Endometrium (tissue), 2 donors: ENCODE results near the gene NRIP3.

Experiments used
- FAIRE-seq: peaks from 2 replicates; lab custom pipeline; 2012; peaks lifted over from hg19 to GRCh38; lab: Jason Lieb, UNC
- donor health status: control.
- donor health status: control.

Gene NRIP3

GRCh38 chr11:9003573-9004182 is at the start of gene NRIP3:
Gene NRIP3, minus strand, starts transcription at chr11:9004001. Its CDS starts 66 bp downstream, at chr11:9003935.
- FAIRE-seq, result no peak

- no peak for FAIRE-seq
These were observed 48.5 kb upstream of the NRIP3 start for GRCh38 chr11:9052316-9052715.

DNA sequence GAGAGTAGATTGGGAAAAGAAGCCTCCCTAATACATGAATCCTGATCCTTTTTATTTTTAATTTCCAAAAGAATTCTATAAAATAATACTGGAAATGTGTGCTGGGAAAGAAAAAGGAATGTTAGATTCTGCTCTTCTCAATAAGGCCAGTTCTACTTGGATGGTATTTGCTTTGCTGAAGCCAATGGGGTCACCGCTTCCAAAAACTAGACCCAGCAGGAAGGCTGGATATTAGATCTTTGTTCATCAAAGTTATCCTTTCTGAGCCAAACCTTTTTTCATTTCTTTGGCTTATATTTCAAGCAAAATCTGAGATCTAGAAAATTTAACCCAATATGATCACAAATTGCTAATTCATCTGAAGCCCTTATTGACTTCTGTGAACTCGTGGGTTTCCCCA is 46.2 kb upstream of the NRIP3 start:
- FAIRE-seq, result no peak

DNA sequence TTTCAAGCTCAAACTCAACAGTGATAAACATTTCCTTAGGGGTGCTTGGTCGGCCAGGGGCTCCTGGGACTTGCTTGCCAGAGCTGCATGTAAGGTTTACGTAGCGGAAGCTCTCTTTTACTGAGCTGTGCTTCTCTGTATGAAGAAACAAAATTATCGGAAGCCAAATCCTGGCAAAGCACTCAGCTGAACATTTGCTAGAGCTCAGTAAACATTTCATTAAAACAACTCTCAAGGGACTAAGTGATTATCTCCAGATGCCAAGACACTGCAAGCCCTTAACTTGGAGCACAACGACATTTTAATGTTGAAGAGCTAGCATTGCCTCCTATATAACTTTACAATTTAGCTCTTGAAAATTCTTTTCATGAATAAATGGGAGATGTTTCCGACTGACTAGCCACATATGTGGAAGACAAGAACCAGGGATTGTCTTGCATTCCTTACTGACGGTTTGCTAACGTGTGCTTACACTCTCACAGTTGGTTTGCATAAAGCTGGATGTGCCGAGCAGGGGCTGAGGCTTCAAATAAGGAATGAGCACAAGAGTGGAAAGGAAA is 44.2 kb upstream of the NRIP3 start:
- FAIRE-seq, result peak; percentile 91

DNA sequence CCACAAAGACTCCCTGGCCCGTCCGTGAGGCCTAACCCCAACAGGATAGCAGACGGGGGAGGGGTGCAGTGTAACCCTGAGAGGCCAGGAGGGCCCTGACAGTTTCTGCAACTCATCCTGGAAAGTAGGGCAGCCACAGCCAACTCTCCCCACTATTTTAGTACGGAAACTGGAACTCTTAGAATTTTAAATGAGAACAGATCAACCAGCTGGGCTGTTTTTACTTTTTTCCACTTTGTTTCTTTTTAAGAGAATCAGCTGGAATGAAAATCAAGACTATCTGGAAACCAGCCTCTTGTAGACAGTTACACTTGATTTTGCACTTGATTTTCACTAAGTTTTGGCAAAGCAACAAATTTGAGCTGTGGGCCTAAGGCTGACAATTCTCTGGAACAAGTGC is 42.7 kb upstream of the NRIP3 start:
- FAIRE-seq, result no peak

GRCh38 chr11:9042488-9042887 is 38.7 kb upstream of the NRIP3 start:
- FAIRE-seq, result no peak

DNA sequence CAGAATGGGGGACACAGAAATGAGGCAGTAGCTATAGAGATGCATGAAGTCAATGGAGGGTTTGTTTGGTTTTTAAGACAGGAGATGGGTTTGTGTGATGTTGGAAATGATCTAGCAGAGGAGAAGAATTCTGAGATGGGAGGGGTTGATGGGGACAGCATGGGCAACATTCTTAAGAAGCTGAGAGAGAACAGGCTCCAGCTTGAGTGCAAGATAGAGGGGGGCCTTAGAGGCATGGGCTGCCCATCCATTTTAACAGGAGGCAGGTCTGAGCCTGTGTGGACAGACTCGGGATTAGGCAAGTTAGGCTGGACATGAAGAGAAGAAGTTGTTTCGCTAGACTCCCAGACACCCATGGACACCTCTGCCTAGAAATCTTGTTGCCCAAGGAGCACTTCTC is 37.9 kb upstream of the NRIP3 start:
- FAIRE-seq, result no peak

GRCh38 chr11:9040410-9040809 is 36.6 kb upstream of the NRIP3 start:
- FAIRE-seq, result no peak

DNA sequence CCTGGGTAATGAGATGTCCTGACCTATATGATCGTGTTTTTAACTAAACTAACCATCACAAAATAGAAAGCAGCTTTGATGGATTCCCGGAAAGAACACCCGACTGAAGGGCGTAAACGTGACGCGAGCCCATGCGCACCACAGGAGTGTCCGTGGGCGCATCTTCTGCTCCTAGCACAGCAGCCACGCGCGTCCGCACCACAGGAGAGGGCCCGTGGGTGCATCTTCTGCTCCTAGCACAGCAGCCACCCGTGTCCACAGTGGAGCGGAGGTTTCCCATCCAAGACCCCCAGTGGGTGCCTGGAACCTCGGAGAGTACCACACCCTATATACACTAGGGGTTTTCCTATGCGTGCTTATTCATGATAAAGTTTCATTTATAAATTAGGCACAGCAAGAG is 36.1 kb upstream of the NRIP3 start:
- no peak for FAIRE-seq

DNA sequence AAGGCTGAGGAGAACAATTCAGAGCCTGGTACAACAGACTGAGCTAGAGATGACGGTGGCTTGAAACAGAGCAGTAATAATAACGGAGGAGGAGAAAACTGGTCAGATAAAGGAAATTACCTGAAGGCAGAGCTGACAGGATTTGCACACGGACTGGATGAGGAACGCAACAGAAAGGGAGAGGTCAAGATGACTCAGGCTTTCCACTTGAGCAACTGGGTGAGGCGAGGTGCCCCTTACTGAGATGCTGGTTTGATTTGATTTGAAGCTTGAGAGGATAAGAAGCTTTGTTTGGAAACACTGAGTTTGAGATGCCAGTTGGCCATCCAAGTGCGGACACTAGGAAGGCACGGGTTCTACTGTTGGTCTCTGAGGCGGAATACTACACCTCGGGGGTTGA is 35.4 kb upstream of the NRIP3 start:
- no peak for FAIRE-seq

GRCh38 chr11:9038541-9038940 is 34.7 kb upstream of the NRIP3 start:
- no peak for FAIRE-seq

GRCh38 chr11:9037963-9038362 is 34.2 kb upstream of the NRIP3 start:
- FAIRE-seq, result no peak

DNA sequence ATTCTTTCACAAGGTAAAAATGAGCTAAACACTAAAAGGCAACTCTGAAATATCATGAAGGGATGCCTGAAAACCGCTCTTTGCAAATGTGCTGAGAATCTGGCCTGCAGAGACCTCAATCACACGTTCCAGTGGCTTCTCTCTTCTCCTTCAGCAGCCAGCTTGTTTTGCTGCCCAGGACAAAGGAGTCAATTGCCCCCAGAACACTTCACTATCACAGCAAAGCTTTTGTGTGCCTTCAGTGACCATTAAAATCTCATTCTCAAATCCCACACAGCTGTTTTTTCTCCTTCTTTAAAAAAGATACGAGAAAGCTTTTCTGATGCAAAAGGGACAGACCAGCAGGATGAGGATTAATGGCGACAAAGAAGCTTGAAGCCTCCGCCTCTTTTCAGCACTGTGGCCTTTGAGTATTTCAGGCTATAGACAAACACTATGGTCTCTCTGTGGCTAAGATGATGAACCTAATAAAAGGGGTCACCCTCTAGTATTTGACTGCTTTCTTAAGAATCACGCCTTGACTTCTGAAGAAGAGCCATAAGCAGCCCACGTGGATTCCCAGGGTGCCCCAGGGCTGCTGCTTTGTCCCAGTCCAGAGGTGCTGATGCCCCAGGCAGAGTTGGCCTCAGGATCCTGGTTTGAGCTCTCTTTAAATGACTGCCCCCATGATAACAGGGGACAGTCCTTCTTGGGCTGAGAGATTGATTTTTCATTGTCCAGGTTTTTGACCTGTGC is 33.4 kb upstream of the NRIP3 start:
- no peak for FAIRE-seq

DNA sequence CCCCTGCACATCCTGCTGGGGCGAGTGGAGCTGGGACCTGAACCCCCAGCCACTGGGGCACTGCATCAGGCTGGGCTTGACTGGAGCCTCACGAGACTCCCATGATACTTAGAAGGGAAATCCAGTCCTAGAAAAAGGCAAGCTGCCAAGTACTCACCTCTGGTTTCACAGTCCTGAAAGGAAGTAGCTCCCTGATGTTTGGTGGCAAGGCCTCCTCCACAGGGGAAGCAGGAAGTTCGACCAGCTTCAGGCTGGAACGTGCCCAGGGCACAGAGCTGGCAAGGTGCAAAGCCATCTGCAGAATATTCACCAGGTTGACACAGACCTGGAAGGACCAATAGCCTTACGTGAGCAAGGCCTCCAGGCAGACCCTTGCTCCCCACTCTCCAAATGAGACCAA is 26.8 kb upstream of the NRIP3 start:
- FAIRE-seq, result no peak

- FAIRE-seq, result no peak
These were observed 25.6 kb upstream of the NRIP3 start for GRCh38 chr11:9029422-9029821.

DNA sequence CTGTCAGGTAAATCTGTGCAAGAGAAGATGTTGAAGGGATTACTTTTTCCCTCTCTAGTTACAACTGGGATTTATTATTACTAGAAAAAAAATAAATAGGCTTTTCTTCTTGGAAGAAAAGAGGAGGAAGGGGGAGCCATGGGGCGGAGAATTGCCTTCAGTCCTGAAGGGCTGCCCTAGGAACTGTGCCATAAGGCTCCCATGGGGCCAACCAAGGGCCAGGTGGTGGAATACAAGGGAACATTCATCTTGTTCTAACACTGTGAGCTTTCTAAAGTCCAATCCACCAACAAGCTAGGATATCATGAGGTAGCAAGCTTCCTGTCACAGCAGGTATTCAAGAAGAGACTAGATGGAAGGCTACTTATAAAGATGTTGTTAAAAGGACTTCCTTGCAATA is 24.8 kb upstream of the NRIP3 start:
- FAIRE-seq, result no peak

DNA sequence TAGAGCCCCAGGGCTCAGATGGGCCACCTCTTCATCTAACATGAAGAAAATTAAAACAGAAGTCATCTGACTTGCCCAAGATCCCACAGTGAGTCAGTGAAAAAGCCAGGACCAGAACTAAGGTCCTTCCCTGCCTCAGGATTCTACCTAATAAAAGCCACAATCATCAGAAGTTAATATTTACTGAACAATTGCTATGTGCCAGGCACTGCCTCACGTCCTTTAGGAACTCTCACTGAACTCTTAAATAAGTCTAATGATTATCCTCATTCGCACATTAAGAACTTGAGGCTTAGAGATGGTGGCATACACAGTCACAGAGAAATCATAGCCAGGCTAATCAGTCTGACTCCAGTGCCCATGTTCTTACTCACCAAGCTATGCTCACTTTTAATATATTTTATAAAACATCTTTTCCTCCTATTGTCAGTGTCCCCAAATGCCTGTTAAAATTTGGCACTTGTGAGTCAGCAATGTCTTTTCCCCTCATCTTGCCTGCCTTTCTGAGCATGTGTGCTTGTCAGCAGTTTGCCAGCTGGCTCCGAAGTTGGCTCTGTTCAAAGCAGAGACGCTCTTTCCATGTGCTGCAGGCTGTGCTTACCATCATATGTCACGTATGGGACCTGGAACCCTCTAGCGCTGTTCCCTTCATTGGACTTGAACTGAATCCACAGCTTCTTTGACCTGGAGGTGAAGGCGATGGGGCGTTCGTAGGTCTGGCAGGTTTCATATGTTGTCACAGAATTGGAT is 21.5 kb upstream of the NRIP3 start:
- no peak for FAIRE-seq

DNA sequence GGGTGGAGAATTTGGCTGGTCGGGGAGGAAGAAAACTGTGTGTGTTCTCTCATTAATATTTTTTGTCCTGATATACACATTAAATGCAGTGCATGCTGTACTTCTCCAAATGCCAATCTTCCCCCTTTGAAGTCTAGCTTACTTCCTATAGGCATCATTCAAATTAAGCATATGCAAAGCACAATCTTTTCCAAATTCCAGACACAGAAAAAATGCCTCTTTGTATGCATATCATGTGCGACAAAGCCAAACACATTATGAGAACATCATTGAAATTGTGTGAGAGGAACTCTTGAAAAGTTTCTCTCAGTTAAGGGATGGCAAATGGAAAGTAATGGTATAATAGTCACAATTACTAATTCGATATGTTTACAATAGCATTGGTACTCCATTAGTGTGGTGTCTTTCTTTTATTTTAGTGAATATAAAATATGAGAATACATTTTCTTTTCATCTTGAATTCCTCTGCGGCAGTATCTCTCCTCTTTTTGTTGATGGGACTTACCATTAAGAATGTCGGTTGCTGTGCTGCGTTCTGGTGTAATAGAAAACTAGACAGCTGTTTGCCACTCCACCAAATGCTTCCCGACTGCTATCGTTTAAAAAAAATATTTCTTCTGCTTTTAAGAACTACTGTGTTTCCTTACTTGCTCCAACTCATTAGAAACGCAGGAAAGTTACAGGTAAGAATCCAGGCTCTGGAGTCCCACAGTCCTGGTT is 19.3 kb upstream of the NRIP3 start:
- no peak for FAIRE-seq

- no peak for FAIRE-seq
These were observed 17.1 kb upstream of the NRIP3 start for GRCh38 chr11:9020916-9021315.

DNA sequence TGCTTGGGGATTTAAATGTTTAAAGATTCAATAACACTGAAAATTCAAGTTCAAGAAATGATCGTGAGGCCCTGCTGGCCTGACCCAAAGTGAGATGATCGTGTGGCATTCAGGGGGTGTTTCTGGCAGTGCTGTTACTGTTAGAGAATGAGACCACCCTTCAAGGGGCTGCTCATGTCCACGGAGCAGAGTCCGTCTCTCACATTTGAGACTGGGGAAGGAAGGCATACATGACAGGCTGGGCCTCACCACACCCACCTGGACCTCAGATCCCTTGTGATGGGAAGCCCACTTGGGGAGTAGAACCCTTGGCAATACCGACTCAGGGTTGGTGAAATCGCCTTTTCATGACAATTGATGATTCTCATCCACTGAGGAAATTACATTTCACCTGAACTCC is 16.1 kb upstream of the NRIP3 start:
- no peak for FAIRE-seq

DNA sequence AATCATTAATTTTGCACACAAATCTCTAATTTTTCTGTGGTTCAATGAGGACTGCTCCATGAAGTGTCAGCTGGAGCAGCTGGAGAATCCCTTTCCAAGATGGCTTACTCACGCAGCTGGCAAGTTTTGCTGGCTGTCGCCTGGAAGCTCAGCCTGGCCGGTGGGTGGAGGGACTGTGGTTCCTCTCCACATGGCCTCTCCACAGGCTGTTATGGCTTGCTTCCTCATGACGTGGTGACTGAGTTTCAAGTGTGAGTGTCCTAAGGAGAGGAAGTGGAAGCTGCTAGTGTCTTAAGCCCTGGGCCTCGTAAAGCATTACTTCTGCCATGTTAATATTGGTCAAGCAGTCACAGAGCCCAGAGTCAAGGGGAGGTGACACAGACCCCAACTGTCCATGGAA is 14.0 kb upstream of the NRIP3 start:
- no peak for FAIRE-seq

- no peak for FAIRE-seq
These were observed 13.3 kb upstream of the NRIP3 start for GRCh38 chr11:9016916-9017642.
